Measurements from ENCODE around the gene PIM2. TPM values are rescaled to one million over a fixed set of nuclear protein-coding genes. Genes with fewer than 3 reads are reported as not detected.
A peak's percentile ranks its signal among the peaks of the same experiment; 100 is the strongest.

PIM2 gene
- total RNA-seq, 1 donor from 2014 or later, result 20.6 TPM

- ATAC-seq, result no peak
- TF ChIP-seq CTCF (IDR thresholded peaks at IDR 0.05), result no peak
- Histone ChIP-seq H3K27ac (no peak overlapping the region), H3K4me1 (peaks cover 11% of the 10 kb centered on the region), H3K36me3 (peaks cover 9% of the 10 kb centered on the region), H3K27me3 (ENCODE audit: low read depth) (no peaks in the 10 kb centered on the region), H3K4me3 (no peak overlapping the region), H3K9me3 (no peaks in the 10 kb centered on the region)
- DNase-seq, result no peak
- intact Hi-C loops (cut with DNase I), result no loop called here
Observed at GRCh38 chrX:48948589-48948988, 29.8 kb upstream of the PIM2 start.

- peak; percentile 69 to 79 for ATAC-seq
- peak; percentile 73 for TF ChIP-seq CTCF (IDR thresholded peaks at IDR 0.05)
- peak; percentile 54 for DNase-seq
Observed at GRCh38 chrX:48945517-48946348, 26.9 kb upstream of the PIM2 start.

GRCh38 chrX:48942895-48943294 is 24.1 kb upstream of the PIM2 start:
- Histone ChIP-seq H3K9me3 (no peaks in the 10 kb centered on the region), H3K4me3 (no peak overlapping the region), H3K36me3 (peaks cover 16% of the 10 kb centered on the region), H3K27ac (no peak overlapping the region), H3K27me3 (ENCODE audit: low read depth) (no peaks in the 10 kb centered on the region), H3K4me1 (peaks cover 13% of the 10 kb centered on the region)
- intact Hi-C loops (cut with DNase I), result no loop called here
- DNase-seq (no peak), ATAC-seq (no peak)
- TF ChIP-seq CTCF (IDR thresholded peaks at IDR 0.05), result no peak

More at GRCh38 chrX:48945517-48946348, 26.9 kb upstream of the PIM2 start:
- peaks cover 17% of the 10 kb centered on the region for H3K36me3 ChIP-seq
- no peak overlapping the region for H3K27ac ChIP-seq
- H3K4me1 ChIP-seq, result peaks cover 1% of the 10 kb centered on the region
- no peak overlapping the region for H3K4me3 ChIP-seq
- no peaks in the 10 kb centered on the region for H3K9me3 ChIP-seq
- intact Hi-C loops (cut with DNase I), result no loop called here
- no peaks in the 10 kb centered on the region for H3K27me3 ChIP-seq (ENCODE audit: low read depth)

- no peak for ATAC-seq
- intact Hi-C loops (cut with DNase I), result no loop called here
- H3K4me1 ChIP-seq, result peaks cover 34% of the 10 kb centered on the region
- no peak overlapping the region for H3K4me3 ChIP-seq
- H3K27ac ChIP-seq, result no peak overlapping the region
- H3K36me3 ChIP-seq, result peaks cover 13% of the 10 kb centered on the region
- H3K9me3 ChIP-seq, result no peaks in the 10 kb centered on the region
- TF ChIP-seq CTCF (IDR thresholded peaks at IDR 0.05), result no peak
- no peak for DNase-seq
- no peaks in the 10 kb centered on the region for H3K27me3 ChIP-seq (ENCODE audit: low read depth)
Observed at GRCh38 chrX:48940404-48940955, 21.7 kb upstream of the PIM2 start.

GRCh38 chrX:48939524-48940228 is 20.9 kb upstream of the PIM2 start:
- no peaks in the 10 kb centered on the region for H3K9me3 ChIP-seq
- peak overlapping the region; percentile 21 for H3K27ac ChIP-seq
- intact Hi-C loops (cut with DNase I), result no loop called here
- peaks cover 34% of the 10 kb centered on the region for H3K4me1 ChIP-seq
- no peak overlapping the region for H3K4me3 ChIP-seq
- DNase-seq, result no peak
- no peak for TF ChIP-seq CTCF (IDR thresholded peaks at IDR 0.05)
- no peaks in the 10 kb centered on the region for H3K27me3 ChIP-seq (ENCODE audit: low read depth)
- H3K36me3 ChIP-seq, result peaks cover 18% of the 10 kb centered on the region
- ATAC-seq, result no peak

All from lower lobe of right lung (tissue), 2 donors.